WTC11 (cell line): ENCODE measurements around the gene ADGRF3. TPM values are rescaled to one million over a fixed set of nuclear protein-coding genes. Genes with fewer than 3 reads are reported as not detected.

Experiments used
- ATAC-seq: fragments of 200-7000 bp; cut with Tn5 transposase; 2 replicates; pipeline ENCODE4 v1.10.0; 2021; ENCODE audit warnings: mild to moderate bottlenecking, moderate library complexity
- CTCF ChIA-PET: fragments of 300-600 bp; sonication (Branson Sonifier 250); formaldehyde crosslinking; loops from one replicate; lab custom pipeline; 2021; ENCODE audit warnings: antibody characterized with exemption; lab: Charles Lee
- POLR2A ChIA-PET: fragments of 350-600 bp; sonication (Branson Sonifier 250); formaldehyde crosslinking; loops from one replicate; lab custom pipeline; 2021; ENCODE audit warnings: antibody characterized with exemption; lab: Charles Lee
- DNase-seq: peaks from one replicate; pipeline ENCODE4 v3.0.0; 2021; ENCODE audit warnings: low spot score
- H3K27ac Mint-ChIP-seq: 2 replicates; pipeline ENCODE4 v1.8.0; 2021; ENCODE audit warnings: mixed read lengths
- H3K27me3 Mint-ChIP-seq: 2 replicates; pipeline ENCODE4 v1.8.0; 2021; ENCODE audit warnings: low read depth, mild to moderate bottlenecking, moderate library complexity, mixed read lengths
- H3K36me3 Mint-ChIP-seq: 2 replicates; pipeline ENCODE4 v1.8.0; 2021; ENCODE audit warnings: mixed read lengths
- H3K4me1 Mint-ChIP-seq: 2 replicates; pipeline ENCODE4 v1.8.0; 2022; ENCODE audit warnings: mixed read lengths
- H3K4me3 Mint-ChIP-seq: 2 replicates; pipeline ENCODE4 v1.8.0; 2021; ENCODE audit warnings: mild to moderate bottlenecking, moderate library complexity, mixed read lengths
- H3K9me3 Mint-ChIP-seq: 2 replicates; pipeline ENCODE4 v1.8.0; 2021; ENCODE audit warnings: mixed read lengths
- AFF4 ChIP-seq: sonication (generic); formaldehyde crosslinking; IDR thresholded peaks from 2 replicates; pipeline ENCODE4 v1.8.1; 2023; ENCODE audit warnings: mild to moderate bottlenecking, missing genetic modification reagents, borderline replicate concordance
- ATF2 ChIP-seq: sonication (generic); formaldehyde crosslinking; IDR thresholded peaks from 2 replicates; pipeline ENCODE4 v1.8.1; 2022; ENCODE audit warnings: low read depth, missing genetic modification reagents, borderline replicate concordance
- ATF6 ChIP-seq: sonication (generic); formaldehyde crosslinking; IDR thresholded peaks from 2 replicates; pipeline ENCODE4 v1.8.1; 2023; ENCODE audit warnings: mild to moderate bottlenecking, missing genetic modification reagents
- CREB1 ChIP-seq: sonication (generic); formaldehyde crosslinking; IDR thresholded peaks from 2 replicates; pipeline ENCODE4 v1.8.0; 2023; ENCODE audit warnings: mild to moderate bottlenecking, missing genetic modification reagents
- TEAD1 ChIP-seq: sonication (generic); formaldehyde crosslinking; IDR thresholded peaks from 2 replicates; pipeline ENCODE4 v1.8.0; 2022; ENCODE audit warnings: mild to moderate bottlenecking, missing genetic modification reagents
- TP53 ChIP-seq: sonication (generic); formaldehyde crosslinking; IDR thresholded peaks from 2 replicates; pipeline ENCODE4 v1.8.1; 2023; ENCODE audit warnings: mild to moderate bottlenecking, missing genetic modification reagents
- ZNF232 ChIP-seq: sonication (generic); formaldehyde crosslinking; IDR thresholded peaks from 2 replicates; pipeline ENCODE4 v1.8.0; 2022; ENCODE audit warnings: mild to moderate bottlenecking, missing genetic modification reagents
- ZNF425 ChIP-seq: fragments of 250-450 bp; sonication (Bioruptor Pico); conservative IDR thresholded peaks from 2 replicates; pipeline ENCODE4 v1.9.0; 2021; ENCODE audit warnings: mild to moderate bottlenecking
- total RNA-seq: library from RNA; stranded (reverse); gene quantifications from 3 replicates; pipeline ENCODE4 v1.2.3, GENCODE V29; 2021
- TF ChIP-seq, protein P1 (sequence below): sonication (generic); formaldehyde crosslinking; IDR thresholded peaks from 2 replicates; pipeline ENCODE4 v1.8.0; 2022; ENCODE audit warnings: mild to moderate bottlenecking, missing genetic modification reagents
- TF ChIP-seq, protein P2 (sequence below): sonication (generic); formaldehyde crosslinking; IDR thresholded peaks from 2 replicates; pipeline ENCODE4 v1.8.1; 2023; ENCODE audit warnings: mild to moderate bottlenecking, missing genetic modification reagents

Gene ADGRF3
- total RNA-seq, 1 experiment from 2014 or later: 0.48 TPM

- TF ChIP-seq ATF2 (CRISPR knock-in tag): no peak
- TF ChIP-seq TEAD1 (CRISPR knock-in tag): no peak
- TF ChIP-seq, protein P1, sequence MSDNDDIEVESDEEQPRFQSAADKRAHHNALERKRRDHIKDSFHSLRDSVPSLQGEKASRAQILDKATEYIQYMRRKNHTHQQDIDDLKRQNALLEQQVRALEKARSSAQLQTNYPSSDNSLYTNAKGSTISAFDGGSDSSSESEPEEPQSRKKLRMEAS (CRISPR knock-in tag): no peak
- no peak for TF ChIP-seq ZNF425 (CRISPR knock-in tag)
- TF ChIP-seq, protein P2, sequence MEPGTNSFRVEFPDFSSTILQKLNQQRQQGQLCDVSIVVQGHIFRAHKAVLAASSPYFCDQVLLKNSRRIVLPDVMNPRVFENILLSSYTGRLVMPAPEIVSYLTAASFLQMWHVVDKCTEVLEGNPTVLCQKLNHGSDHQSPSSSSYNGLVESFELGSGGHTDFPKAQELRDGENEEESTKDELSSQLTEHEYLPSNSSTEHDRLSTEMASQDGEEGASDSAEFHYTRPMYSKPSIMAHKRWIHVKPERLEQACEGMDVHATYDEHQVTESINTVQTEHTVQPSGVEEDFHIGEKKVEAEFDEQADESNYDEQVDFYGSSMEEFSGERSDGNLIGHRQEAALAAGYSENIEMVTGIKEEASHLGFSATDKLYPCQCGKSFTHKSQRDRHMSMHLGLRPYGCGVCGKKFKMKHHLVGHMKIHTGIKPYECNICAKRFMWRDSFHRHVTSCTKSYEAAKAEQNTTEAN (CRISPR knock-in tag): no peak
- TF ChIP-seq AFF4 (CRISPR knock-in tag): no peak
- TF ChIP-seq ATF6 (CRISPR knock-in tag): no peak
- TF ChIP-seq TP53 (CRISPR knock-in tag): no peak
- TF ChIP-seq, all 79 proteins: peak for 0
These were observed 29.0 kb downstream of the ADGRF3 start (continued) for GRCh38 chr2:26317377-26318105.

- Mint-ChIP-seq H3K27me3 (no peaks in the 10 kb centered on the region), H3K36me3 (no peaks in the 10 kb centered on the region), H3K4me3 (no peak overlapping the region), H3K4me1 (peaks cover 37% of the 10 kb centered on the region), H3K27ac (no peak overlapping the region), H3K9me3 (no peaks in the 10 kb centered on the region)
- TF ChIP-seq CREB1 (no peak), ZNF232 (CRISPR knock-in tag) (no peak)
- POLR2A ChIA-PET: interaction anchor here (1.4 kb wide), 1 partner anchor 17 kb away, joined by 5 read pairs; no protein-coding TSS in a partner anchor
- DNase-seq (no peak), ATAC-seq (no peak)
- CTCF ChIA-PET: interaction anchor here (0.6 to 3.8 kb wide), 8 partner anchors 14 to 153 kb away, joined by 3 to 33 read pairs (median 3); partner anchors contain the start of genes HADHA, HADHB and SELENOI
These were observed 29.7 kb downstream of the ADGRF3 start for GRCh38 chr2:26316845-26317244.
